HG02623 (cell line): ENCODE results near the gene KIF5C.

Source experiments
- ATAC-seq: cut with Tn5 transposase; IDR thresholded peaks from one replicate; pipeline ENCODE4 v1.9.1; 2021; ENCODE audit warnings: moderate library complexity; ENCODE audit not compliant: unreplicated experiment

Gene KIF5C

GRCh38 chr2:149038442-149039212, 163.6 kb downstream of the KIF5C start, which contains the start of gene LYPD6B:
Gene LYPD6B (plus strand): TSS chr2:149038699. CDS start chr2:149130949, 92,250 bp downstream.
- ATAC-seq: peak; percentile 65

DNA sequence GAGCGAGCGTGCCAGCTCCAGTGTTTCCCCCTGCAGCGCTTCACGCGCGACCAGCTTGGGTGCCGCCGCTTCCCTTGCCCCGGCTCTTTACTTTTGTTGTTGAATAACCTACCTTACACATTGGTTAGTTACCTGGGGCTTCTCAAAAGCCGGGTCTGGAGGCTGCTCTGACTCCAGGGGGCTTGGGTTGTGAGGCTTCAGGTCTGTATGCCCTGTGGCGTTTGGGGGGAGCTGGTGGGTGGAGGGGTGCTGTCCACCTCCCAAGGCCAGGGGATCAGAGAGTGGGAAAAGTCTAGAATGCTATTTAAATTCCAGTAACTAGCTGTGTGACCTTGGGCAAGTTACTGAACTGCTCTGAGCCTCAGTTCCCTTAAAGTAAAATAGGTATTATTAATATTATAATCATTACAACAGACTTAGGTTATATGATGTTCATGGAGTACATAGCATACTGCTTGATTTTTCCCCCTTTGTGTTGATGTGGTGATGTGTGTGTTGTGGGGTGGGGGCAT, 164.2 kb downstream of the KIF5C start:
- no peak for ATAC-seq

DNA sequence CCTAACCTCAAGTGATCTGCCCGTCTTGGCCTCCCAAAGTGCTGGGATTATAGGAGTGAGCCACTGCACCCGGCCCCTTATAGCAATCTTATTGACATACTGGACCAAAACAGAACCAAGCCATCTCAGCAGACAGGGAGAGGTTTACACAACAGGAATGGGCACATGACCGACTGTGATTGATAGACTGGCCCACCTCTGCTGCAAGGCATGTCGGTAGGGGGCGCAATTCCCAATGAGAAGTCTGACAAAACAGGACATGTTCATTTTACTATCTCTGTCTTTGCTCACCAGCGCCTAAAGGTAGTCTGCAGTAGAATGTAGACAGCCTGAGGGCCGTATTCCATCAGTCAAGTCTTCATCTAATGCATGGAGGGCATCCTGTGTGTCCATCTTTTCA, 165.4 kb downstream of the KIF5C start:
- ATAC-seq: no peak

DNA sequence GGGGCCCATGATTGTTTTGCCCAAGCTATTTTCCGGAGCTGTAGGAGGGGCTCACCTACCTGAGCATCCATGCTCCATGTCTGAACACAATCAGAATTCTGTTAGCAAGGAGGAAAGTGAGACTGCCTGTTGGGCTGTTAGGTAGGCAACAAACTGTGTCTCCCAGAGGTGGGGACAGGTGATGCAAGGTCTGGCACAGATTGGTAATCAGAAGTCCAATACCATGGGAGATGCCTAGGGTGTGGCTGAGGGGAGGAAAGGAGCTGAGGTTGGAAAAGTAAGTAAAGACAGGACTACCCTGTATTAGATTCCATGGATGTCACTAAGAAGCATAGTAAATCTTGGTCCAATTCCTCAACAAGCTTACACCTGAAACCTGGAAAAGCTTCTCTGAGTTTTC, 166.5 kb downstream of the KIF5C start:
- ATAC-seq: no peak

DNA sequence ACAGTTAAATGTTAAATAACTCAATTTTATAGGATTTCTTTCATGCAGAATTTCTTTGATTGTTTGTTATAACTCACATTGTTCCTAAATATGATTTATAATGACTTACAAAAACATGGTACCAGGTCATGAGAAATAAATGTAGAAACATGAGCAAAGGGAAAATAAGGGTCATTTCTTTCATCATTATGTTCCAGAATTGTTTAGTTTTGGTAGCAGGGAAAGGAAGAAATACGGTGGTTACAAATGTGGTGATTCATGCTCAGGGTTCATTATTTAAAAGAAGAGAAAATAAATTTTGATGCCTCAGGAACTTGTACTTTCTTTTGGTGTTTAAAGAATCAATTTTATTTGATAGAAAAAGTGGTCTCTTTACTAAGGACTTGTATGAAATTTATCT, 167.9 kb downstream of the KIF5C start:
- no peak for ATAC-seq

DNA sequence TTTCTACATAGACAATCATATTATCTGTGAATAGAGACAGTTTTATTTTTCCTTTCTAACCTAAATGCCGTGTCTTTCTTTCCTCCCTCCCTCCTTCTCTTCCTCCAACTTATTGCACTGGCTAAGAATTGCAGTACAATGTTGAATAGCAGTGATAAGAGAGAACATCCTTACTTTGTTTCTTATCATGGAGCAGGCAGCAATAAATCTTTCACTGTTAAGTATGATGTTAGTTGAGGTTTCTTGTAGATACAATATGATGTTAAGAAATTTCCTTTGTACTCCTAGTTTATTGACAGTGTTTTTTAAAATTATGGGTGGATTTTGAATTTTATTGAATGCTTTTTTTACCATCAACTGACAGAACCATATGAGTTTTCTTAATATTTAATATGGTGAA, 169.5 kb downstream of the KIF5C start:
- ATAC-seq: no peak

DNA sequence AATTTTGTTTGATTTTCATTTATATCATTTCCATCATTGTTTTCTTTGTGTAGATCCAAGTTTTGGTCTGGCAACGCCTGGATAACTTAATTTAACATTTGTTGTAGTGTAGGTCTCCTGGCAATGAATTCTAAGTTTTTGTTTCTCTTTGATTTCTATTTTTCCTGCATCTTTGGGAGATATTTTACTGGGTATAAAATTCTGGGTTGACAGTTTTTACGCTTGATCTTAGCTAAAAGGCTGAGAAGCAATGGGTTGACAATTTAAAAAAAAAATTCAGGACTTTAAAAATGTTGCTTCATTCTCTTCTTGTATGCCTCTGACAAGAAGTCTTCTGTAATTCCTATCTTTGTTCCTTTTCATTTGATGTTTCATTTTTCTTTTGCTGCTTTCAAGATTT, 172.1 kb downstream of the KIF5C start:
- ATAC-seq: no peak

DNA sequence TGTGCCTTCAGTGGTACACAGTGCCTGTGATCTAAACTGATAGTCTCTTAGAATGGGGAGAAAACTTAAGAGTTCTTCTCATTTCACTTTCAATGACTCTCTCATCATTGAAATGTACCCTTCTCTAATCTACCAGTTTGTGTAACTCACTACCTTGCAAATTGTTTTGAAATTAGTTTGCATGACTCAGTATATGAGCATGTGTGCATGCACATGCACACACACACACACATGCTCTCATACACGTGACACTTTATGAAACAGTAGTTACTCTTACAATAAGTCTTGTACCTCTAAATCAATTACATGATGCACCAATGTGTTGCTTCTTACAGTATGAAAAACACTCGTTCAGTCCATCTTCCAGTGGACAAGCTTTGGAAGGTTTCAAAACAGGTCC, 174.1 kb downstream of the KIF5C start:
- ATAC-seq: no peak

- ATAC-seq: peak; percentile 91
Observed at GRCh38 chr2:149050188-149050587, 175.2 kb downstream of the KIF5C start.

- no peak for ATAC-seq
Observed at GRCh38 chr2:149055751-149056150, 180.7 kb downstream of the KIF5C start.

GRCh38 chr2:149056541-149057255, 181.7 kb downstream of the KIF5C start:
- ATAC-seq: no peak

GRCh38 chr2:149057401-149057800, 182.4 kb downstream of the KIF5C start:
- ATAC-seq: no peak

DNA sequence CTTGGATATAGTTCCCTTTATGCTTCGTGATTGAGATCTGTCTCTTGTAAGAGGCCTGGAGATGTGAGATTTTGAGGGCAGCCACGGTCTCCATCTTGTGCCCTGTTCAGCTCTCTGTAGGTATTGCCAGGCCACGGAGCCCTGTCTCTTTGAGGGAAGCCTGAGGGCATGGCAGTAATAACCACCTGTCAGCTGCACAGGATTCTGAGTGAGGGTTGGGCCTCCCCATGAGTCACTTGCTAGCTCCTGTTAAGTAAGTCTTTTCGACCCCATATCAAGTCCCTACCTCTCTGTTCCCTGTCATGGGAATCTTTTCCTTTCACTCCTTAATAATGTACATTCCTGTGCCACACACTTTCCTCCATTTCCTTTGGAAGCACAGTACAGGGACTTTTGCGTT, 183.9 kb downstream of the KIF5C start:
- no peak for ATAC-seq

GRCh38 chr2:149059822-149060221, 184.8 kb downstream of the KIF5C start:
- no peak for ATAC-seq

DNA sequence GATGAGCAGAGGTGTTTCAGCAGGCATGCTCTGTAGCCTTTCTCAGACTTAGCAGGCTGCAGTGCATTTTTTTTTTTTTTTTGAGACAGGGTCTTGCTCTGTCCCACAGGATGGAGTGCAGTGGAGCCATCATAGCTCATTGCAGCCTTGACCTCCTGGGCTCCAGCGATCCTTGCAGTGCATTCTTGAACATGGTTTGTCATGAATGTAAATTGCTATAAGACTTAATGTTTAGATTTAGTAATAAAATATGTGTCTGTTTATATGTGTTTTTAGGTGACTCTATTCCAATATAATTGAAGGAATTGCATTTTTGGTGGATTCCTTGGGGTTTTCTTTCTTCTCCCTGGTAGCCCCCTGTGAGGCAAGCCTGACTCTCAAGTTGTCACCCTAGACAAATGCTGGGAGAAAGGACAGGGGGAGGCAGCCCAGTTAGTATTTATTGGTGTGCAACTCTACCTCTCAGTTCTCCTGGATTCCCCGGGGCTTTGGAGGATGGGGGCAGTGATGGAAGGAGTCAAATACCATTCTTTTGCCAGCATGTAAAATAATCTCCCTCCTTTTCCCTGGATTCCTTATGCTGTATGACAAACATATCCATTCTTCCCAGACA, 186.2 kb downstream of the KIF5C start:
- no peak for ATAC-seq

- no peak for ATAC-seq
Observed at GRCh38 chr2:149062531-149062930, 187.5 kb downstream of the KIF5C start.

DNA sequence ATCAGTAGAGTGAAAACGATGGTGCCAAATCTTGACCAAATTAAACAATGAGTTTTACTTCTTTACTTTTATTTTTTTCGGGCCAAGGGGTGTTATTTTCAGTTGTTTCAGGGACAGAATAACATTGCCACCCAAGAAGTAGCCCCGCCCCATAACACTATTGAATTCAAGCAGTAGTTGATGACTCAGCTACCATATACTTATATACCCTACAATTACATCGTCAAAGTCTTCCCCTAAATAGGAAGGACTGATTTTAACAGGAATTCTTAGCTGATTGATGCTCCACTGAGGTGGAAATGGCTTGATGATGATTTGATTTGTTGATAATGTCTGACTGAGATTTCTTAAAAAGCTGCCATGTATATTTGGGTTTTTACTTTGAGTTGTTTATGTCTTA, 188.2 kb downstream of the KIF5C start:
- ATAC-seq: no peak

- ATAC-seq: no peak
Observed at GRCh38 chr2:149064365-149064841, 189.4 kb downstream of the KIF5C start.

DNA sequence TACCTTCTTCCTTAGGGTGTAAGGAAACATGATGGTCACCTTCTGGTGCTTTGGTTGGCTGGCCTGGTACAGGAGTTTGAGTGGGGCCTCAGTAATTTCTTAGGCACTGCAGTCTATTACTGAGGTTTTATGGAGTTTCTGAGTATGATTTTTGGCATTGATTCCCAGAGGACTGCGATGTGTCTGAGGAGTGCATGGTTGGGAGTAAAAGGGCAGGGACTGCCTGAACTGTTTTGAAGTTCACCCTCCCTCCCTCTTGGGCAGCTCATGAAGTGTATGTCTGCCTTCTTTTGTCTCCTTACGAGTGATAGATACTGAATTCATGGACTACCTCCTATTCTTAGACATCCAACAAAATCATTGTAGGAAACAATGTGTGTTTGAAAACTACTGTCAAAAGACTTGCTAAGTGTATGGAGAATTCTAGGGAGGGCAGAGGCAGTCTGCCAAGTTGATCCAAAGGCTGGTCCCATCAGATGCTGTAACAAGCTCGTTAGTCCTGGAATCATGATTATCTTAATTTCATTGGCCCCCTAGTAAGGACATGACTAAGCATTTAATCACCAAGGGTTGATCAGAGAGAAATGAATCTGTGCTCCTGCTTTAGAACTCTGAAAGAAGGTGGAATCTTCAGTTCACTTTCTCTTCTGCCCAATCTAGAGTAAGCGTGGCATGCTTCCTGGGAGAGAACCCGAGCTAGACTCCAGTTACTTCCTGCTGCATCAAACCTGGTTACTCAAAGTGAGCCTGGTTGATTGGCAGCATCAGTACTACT, 190.0 kb downstream of the KIF5C start:
- ATAC-seq: no peak

GRCh38 chr2:149068225-149068995, 193.4 kb downstream of the KIF5C start:
- ATAC-seq: no peak
